A673 (cell line): ENCODE results near the gene EXOC4. TPM values are rescaled to one million over a fixed set of nuclear protein-coding genes. Genes with fewer than 3 reads are reported as not detected.
"Not testable (repeated sequence)": the region's sequence is repeated elsewhere in the genome, so short reads cannot be mapped to it uniquely, and the experiment has no call there.

Source experiments
- BruUV-seq: library from RNA; stranded (reverse); fragments of 400-500 nt; replicated peaks from 2 replicates; lab custom pipeline; 2021; lab: Mats Ljungman, UMichigan
- CTCF ChIA-PET: fragments of 300-600 bp; sonication (Branson Sonifier 250); formaldehyde crosslinking; loops from one replicate; lab custom pipeline; 2022; ENCODE audit warnings: antibody characterized with exemption; lab: Charles Lee
- POLR2A ChIA-PET: fragments of 300-600 bp; sonication (Branson Sonifier 250); formaldehyde crosslinking; loops from one replicate; lab custom pipeline; 2022; ENCODE audit warnings: antibody characterized with exemption; ENCODE audit not compliant: low non-redundant PET; lab: Charles Lee
- DNase-seq: peaks from one replicate; pipeline ENCODE4 v3.0.0-alpha.2; 2015; ENCODE audit warnings: low spot score
- H3K27ac ChIP-seq: fragments of 200-600 bp; sonication (generic); 2 replicates; pipeline ENCODE4 v1.5.1; 2016; ENCODE audit warnings: mixed run types, low read depth, mild to moderate bottlenecking, mixed read lengths, antibody characterized with exemption, low read length; ENCODE audit not compliant: poor library complexity, severe bottlenecking
- H3K27me3 ChIP-seq: fragments of 200-600 bp; sonication (generic); replicated peaks from 2 replicates; pipeline ENCODE4 v1.6.1; 2017; ENCODE audit warnings: mixed run types, low read depth, mild to moderate bottlenecking, mixed read lengths, antibody characterized with exemption, low read length; ENCODE audit not compliant: insufficient read depth, poor library complexity
- H3K36me3 ChIP-seq: fragments of 200-600 bp; sonication (generic); 2 replicates; pipeline ENCODE4 v1.6.1; 2016; ENCODE audit warnings: mixed run types, mild to moderate bottlenecking, mixed read lengths, antibody characterized with exemption, low read length; ENCODE audit not compliant: insufficient read depth, poor library complexity, severe bottlenecking
- H3K4me1 ChIP-seq: fragments of 200-600 bp; sonication (generic); 2 replicates; pipeline ENCODE4 v1.6.1; 2017; ENCODE audit warnings: mixed run types, mild to moderate bottlenecking, mixed read lengths, antibody characterized with exemption, low read length; ENCODE audit not compliant: insufficient read depth, poor library complexity, severe bottlenecking
- H3K4me3 ChIP-seq: fragments of 200-600 bp; sonication (generic); 2 replicates; pipeline ENCODE4 v1.5.1; 2016; ENCODE audit warnings: low read depth, mixed run types, mild to moderate bottlenecking, mixed read lengths, low read length; ENCODE audit not compliant: poor library complexity, severe bottlenecking
- H3K9me3 ChIP-seq: fragments of 200-600 bp; sonication (generic); 2 replicates; pipeline ENCODE4 v1.6.1; 2016; ENCODE audit warnings: mixed run types, low read depth, mild to moderate bottlenecking, mixed read lengths, antibody characterized with exemption, low read length; ENCODE audit not compliant: poor library complexity, severe bottlenecking
- EZH2 ChIP-seq: fragments of 200-600 bp; sonication (generic); IDR thresholded peaks from 2 replicates; pipeline ENCODE4 v1.6.1; 2017; ENCODE audit warnings: borderline replicate concordance, low read depth, mild to moderate bottlenecking, mixed read lengths, antibody characterized with exemption, low read length; ENCODE audit not compliant: poor library complexity, severe bottlenecking
- intact Hi-C: fragments of 100-400 bp; cut with micrococcal nuclease; formaldehyde crosslinking; loops from one replicate; pipeline ENCODE4 v1.10.0; 2022; ENCODE audit not compliant: unreplicated experiment
- total RNA-seq: library from RNA; stranded (reverse); gene quantifications from 2 replicates; pipeline ENCODE4 v1.2.3, GENCODE V29; 2021
- TF ChIP-seq, protein P1 (sequence below): fragments of 300-800, 200-600 bp; sonication (generic); conservative IDR thresholded peaks from 2 replicates; pipeline ENCODE4 v1.5.1; 2017; ENCODE audit warnings: low read depth, mild to moderate bottlenecking, antibody characterized with exemption, low read length, moderate library complexity, mixed read lengths

EXOC4 gene
- total RNA-seq, 1 experiment from 2014 or later: 66.1 TPM

DNA sequence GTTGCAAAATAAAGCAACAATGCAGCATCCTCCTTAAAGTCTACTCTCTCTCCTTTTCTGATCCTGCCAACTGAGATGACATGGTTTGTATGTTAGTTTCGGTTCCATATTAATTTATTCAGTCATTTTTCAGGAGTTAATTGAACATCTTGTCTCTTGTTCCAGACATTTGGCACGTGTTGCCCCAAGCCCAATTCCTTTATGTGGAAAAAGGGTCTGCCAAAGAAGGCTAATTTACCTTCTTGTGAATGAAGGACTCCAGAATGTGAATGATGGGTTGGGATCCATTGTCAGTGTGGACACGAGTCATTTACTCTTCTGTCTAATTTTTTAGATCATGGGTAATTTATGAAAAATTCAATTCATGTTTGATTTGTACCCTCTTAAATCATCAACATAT lies 523.4 kb downstream of the EXOC4 start:
- TF ChIP-seq, protein P1, sequence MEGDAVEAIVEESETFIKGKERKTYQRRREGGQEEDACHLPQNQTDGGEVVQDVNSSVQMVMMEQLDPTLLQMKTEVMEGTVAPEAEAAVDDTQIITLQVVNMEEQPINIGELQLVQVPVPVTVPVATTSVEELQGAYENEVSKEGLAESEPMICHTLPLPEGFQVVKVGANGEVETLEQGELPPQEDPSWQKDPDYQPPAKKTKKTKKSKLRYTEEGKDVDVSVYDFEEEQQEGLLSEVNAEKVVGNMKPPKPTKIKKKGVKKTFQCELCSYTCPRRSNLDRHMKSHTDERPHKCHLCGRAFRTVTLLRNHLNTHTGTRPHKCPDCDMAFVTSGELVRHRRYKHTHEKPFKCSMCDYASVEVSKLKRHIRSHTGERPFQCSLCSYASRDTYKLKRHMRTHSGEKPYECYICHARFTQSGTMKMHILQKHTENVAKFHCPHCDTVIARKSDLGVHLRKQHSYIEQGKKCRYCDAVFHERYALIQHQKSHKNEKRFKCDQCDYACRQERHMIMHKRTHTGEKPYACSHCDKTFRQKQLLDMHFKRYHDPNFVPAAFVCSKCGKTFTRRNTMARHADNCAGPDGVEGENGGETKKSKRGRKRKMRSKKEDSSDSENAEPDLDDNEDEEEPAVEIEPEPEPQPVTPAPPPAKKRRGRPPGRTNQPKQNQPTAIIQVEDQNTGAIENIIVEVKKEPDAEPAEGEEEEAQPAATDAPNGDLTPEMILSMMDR: no peak
- no peak for TF ChIP-seq EZH2
- CTCF ChIA-PET: no interaction called here
- POLR2A ChIA-PET: no interaction called here

DNA sequence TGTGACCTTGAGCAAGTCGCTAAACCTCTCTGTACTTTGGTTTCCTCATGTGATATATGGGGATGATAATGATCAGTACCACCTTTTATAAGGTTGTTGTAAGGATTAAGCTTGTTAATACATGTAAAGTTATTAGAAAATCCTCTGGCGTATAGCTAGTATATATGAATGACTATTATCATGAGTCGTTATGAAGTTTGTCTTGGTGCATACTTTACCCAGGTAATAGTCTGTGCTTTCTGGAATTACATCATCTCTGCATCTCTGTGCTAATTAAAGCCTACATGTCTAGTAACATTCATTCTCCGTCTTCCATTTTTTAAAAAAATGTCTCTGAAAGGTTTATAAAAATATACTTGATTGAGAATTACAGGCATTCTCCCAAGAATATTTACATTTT lies 524.8 kb downstream of the EXOC4 start:
- Histone ChIP-seq H3K9me3 (no peaks in the 10 kb centered on the region), H3K27ac (no peak overlapping the region), H3K36me3 (no peaks in the 10 kb centered on the region), H3K4me3 (no peak overlapping the region), H3K27me3 (no peaks in the 10 kb centered on the region), H3K4me1 (no peaks in the 10 kb centered on the region)
- POLR2A ChIA-PET: no interaction called here
- BruUV-seq: no TSS peak
- intact Hi-C loops: no loop called here
- no peak for TF ChIP-seq EZH2
- DNase-seq: no peak
- CTCF ChIA-PET: no interaction called here

More for the DNA sequence above, 523.4 kb downstream of the EXOC4 start:
- intact Hi-C loops: no loop called here
- no peaks in the 10 kb centered on the region for H3K9me3 ChIP-seq
- H3K4me1 ChIP-seq: no peaks in the 10 kb centered on the region
- no peak for DNase-seq
- no peaks in the 10 kb centered on the region for H3K27me3 ChIP-seq
- no peaks in the 10 kb centered on the region for H3K36me3 ChIP-seq
- no TSS peak for BruUV-seq
- H3K27ac ChIP-seq: no peak overlapping the region
- no peak overlapping the region for H3K4me3 ChIP-seq

DNA sequence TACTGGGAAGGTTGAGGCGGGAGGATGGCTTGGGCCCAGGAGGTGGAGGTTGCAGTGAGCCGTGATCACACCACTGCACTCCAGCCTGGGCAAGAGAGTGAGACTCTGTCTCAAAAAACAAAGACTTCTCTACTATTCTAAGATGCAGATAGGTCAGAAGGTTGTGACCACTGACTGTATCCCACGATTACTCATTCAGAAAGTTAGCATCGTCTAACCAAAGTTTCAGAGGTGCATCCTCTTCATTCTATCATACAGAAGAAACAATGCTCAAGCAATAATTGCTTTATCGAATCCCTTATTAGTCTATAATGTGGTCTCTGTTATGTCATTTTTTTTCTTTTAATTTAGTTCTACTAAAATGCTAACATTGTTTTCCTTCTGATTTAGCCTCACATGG lies 525.6 kb downstream of the EXOC4 start:
- no peak for DNase-seq
- no peak overlapping the region for H3K4me3 ChIP-seq
- BruUV-seq: no TSS peak
- ChIA-PET CTCF (no interaction called here), POLR2A (no interaction called here)
- H3K36me3 ChIP-seq: no peaks in the 10 kb centered on the region
- intact Hi-C loops: no loop called here
- TF ChIP-seq EZH2: no peak
- TF ChIP-seq, protein P1: no peak
- no peaks in the 10 kb centered on the region for H3K9me3 ChIP-seq
- no peak overlapping the region for H3K27ac ChIP-seq
- H3K4me1 ChIP-seq: no peaks in the 10 kb centered on the region
- no peaks in the 10 kb centered on the region for H3K27me3 ChIP-seq

DNA sequence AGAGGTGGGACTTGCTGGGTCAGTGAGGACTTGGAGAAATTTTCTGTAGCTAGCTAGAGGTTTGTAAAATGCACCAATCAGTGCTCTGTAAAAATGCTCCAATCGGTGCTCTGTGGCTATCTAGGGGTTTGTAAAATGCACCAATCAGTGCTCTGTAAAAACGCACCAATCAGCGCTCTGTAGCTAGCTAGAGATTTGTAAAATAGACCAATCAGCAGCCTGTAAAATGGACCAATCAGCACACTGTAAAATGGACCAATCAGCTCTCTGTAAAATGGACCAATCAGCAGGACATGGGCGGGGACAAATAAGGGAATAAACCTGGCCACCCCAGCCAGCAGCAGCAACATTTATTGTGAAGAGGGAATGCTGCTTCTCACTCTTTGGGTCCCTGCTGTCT lies 526.7 kb downstream of the EXOC4 start:
- H3K27ac ChIP-seq, intact Hi-C loops, POLR2A ChIA-PET, H3K36me3 ChIP-seq, CTCF ChIA-PET, H3K27me3 ChIP-seq, H3K4me1 ChIP-seq, H3K4me3 ChIP-seq, DNase-seq, H3K9me3 ChIP-seq, BruUV-seq: not testable (repeated sequence)
